CD14-positive monocyte (primary cell): ENCODE data around the gene EXOSC10. TPM values are rescaled to one million over a fixed set of nuclear protein-coding genes. Genes with fewer than 3 reads are reported as not detected.

Experiments
- DNase-seq, 3 donors: peaks; one replicate each; pipeline ENCODE4 v3.0.0-alpha.2; 2011 to 2022
- H2AFZ ChIP-seq: 2 replicates; pipeline ENCODE4 v1.6.0; 2012; ENCODE audit warnings: mild to moderate bottlenecking, low read depth, low read length, inconsistent platforms; ENCODE audit not compliant: insufficient read depth, poor library complexity, severe bottlenecking
- H3K27ac ChIP-seq, 2 donors: 1 replicate in 1 of 2; 2 replicates in 1 of 2; pipeline ENCODE4 v1.5.1; 2012 to 2013; ENCODE audit warnings: low read length in 2 of 2, control low read depth in 1 of 2, inconsistent platforms in 1 of 2, low read depth in 1 of 2, mild to moderate bottlenecking in 1 of 2
- H3K27me3 ChIP-seq, 2 donors: one replicate each; pipeline versions ENCODE4 v1.6.0 to v1.6.1; 2011 to 2013; ENCODE audit warnings: low read length in 2 of 2; ENCODE audit not compliant: control insufficient read depth in 2 of 2, insufficient read depth in 2 of 2
- H3K36me3 ChIP-seq, 2 donors: replicated peaks in 1 of 2; 1 replicate in 1 of 2; 2 replicates in 1 of 2; pipeline versions ENCODE4 v1.5.1 to v1.6.1; 2012 to 2013; ENCODE audit warnings: low read length in 2 of 2, control low read depth in 1 of 2, inconsistent platforms in 1 of 2, mild to moderate bottlenecking in 1 of 2; ENCODE audit not compliant: insufficient read depth in 2 of 2, control insufficient read depth in 1 of 2
- H3K4me1 ChIP-seq, 2 donors: 1 replicate in 1 of 2; 2 replicates in 1 of 2; pipeline versions ENCODE4 v1.5.1 to v1.6.1; 2012 to 2013; ENCODE audit warnings: low read length in 2 of 2, control low read depth in 1 of 2, inconsistent platforms in 1 of 2, mild to moderate bottlenecking in 1 of 2, moderate library complexity in 1 of 2; ENCODE audit not compliant: insufficient read depth in 2 of 2, control insufficient read depth in 1 of 2
- H3K4me2 ChIP-seq: replicated peaks from 2 replicates; pipeline ENCODE3; 2012; ENCODE audit warnings: low read length, moderate library complexity, mild to moderate bottlenecking; ENCODE audit not compliant: poor library complexity, severe bottlenecking; ENCODE audit errors: extremely low read depth
- H3K4me3 ChIP-seq, 3 experiments: fragments of 200-600 bp in 1 of 3; sonication (generic) in 1 of 3; replicated peaks in 1 of 3; 1 replicate in 2 of 3; 2 replicates in 1 of 3; pipeline ENCODE4 v1.5.1; 2011 to 2013; ENCODE audit warnings: low read length in 3 of 3, mild to moderate bottlenecking in 3 of 3, control low read depth in 2 of 3, low read depth in 2 of 3, inconsistent platforms in 1 of 3, moderate library complexity in 1 of 3
- H3K79me2 ChIP-seq: 2 replicates; pipeline ENCODE4 v1.6.0; 2012; ENCODE audit warnings: mild to moderate bottlenecking, control low read depth, inconsistent platforms, low read length, moderate library complexity; ENCODE audit not compliant: insufficient read depth
- H3K9ac ChIP-seq: 2 replicates; pipeline ENCODE4 v1.6.0; 2017; ENCODE audit warnings: low read length, mild to moderate bottlenecking; ENCODE audit not compliant: insufficient read depth, poor library complexity, severe bottlenecking
- H3K9me3 ChIP-seq, 2 donors: replicated peaks in 1 of 2; 1 replicate in 1 of 2; 2 replicates in 1 of 2; pipeline versions ENCODE4 v1.5.1 to v1.6.1; 2012 to 2013; ENCODE audit warnings: low read length in 2 of 2, control low read depth in 1 of 2; ENCODE audit not compliant: control insufficient read depth in 1 of 2, insufficient read depth in 1 of 2
- H4K20me1 ChIP-seq: 2 replicates; pipeline ENCODE4 v1.6.0; 2012; ENCODE audit warnings: mild to moderate bottlenecking, low read length, control low read depth, moderate library complexity; ENCODE audit not compliant: insufficient read depth
- H3K27ac Mint-ChIP-seq, 7 donors: one replicate each; pipeline ENCODE4 v1.8.0; 2020; ENCODE audit warnings: mild to moderate bottlenecking in 7 of 7, mixed read lengths in 7 of 7, moderate library complexity in 6 of 7, inconsistent platforms in 2 of 7
- H3K27me3 Mint-ChIP-seq, 3 donors: one replicate each; pipeline ENCODE4 v1.8.0; 2021 to 2022; ENCODE audit warnings: low read depth in 3 of 3, mild to moderate bottlenecking in 3 of 3, mixed read lengths in 3 of 3, moderate library complexity in 3 of 3, inconsistent platforms in 1 of 3
- H3K36me3 Mint-ChIP-seq, 2 donors: one replicate each; pipeline ENCODE4 v1.8.0; 2020; ENCODE audit warnings: mixed read lengths in 2 of 2, inconsistent platforms in 1 of 2, mild to moderate bottlenecking in 1 of 2
- H3K4me1 Mint-ChIP-seq: one replicate; pipeline ENCODE4 v1.8.0; 2020; ENCODE audit warnings: mild to moderate bottlenecking, mixed read lengths
- H3K4me3 Mint-ChIP-seq, 2 donors: one replicate each; pipeline ENCODE4 v1.8.0; 2020; ENCODE audit warnings: mild to moderate bottlenecking in 2 of 2, mixed read lengths in 2 of 2, moderate library complexity in 1 of 2
- H3K9me3 Mint-ChIP-seq, 7 donors: one replicate each; pipeline ENCODE4 v1.8.0; 2020 to 2022; ENCODE audit warnings: mixed read lengths in 7 of 7, mild to moderate bottlenecking in 6 of 7, moderate library complexity in 6 of 7, inconsistent platforms in 2 of 7
- WGBS: methylation state at CpG from one replicate; pipeline ENCODE4 v1.1.5; 2013; ENCODE audit warnings: missing lambda C conversion rate; ENCODE audit not compliant: insufficient coverage; 5-methylcytosine and 5-hydroxymethylcytosine counted together
- intact Hi-C, 2 donors: fragments of 100-400 bp; cut with micrococcal nuclease; formaldehyde crosslinking; loops; one replicate each; pipeline versions ENCODE4 v1.15.0 to v1.15.1; 2023
- polyA plus RNA-seq, 3 donors: library from polyadenylated mRNA; depleted of rRNA in 1 of 3; unstranded in 2 of 3; stranded (reverse) in 1 of 3; fragments of 300-500 nt in 2 of 3; fragments of >200 nt in 1 of 3; fragmentation: Illumina TruSeq in 2 of 3; gene quantifications; 1 replicate in 2 of 3; 2 replicates in 1 of 3; pipeline ENCODE4 v1.2.3, GENCODE V29; 2012 to 2021
- TF ChIP-seq, protein P1 (sequence below): fragments of 200-600 bp; IDR thresholded peaks from one replicate; pipeline ENCODE4 v1.8.0; 2022; ENCODE audit warnings: antibody characterized with exemption, mild to moderate bottlenecking

The EXOSC10 gene
- polyA plus RNA-seq, 3 donors: 24.0 to 66.3 (median 27.4) TPM

DNA sequence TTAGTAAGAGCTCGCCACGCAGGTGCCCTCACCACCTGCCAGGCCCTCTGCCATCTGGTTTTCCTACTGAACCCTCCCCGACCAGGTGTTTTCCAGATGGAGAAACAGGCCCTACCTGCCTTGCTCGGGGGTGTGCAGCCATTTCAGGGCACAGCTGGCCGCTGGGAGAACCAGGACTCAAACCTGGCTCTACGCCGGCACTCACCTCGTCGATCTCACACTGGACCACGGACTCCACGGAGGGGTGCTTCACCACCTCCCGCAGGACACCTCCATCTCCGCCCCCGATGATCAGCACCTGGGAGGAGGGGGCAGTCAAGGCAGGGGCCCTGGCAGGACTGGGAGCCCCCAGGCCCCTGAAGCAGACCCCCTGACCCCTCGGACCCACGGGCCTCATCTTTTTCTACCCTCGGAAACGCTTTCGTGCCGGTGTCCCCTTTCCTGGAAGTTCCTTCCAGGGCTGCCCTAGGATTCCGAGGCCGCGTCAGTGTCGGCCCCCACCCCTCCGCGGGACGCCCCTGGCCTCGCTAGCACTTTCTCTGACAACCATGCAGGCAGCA is 41.0 kb downstream of the EXOSC10 start:
- peak overlapping the region; percentile 97 for H3K4me2 ChIP-seq
- no peaks in the 10 kb centered on the region for H4K20me1 ChIP-seq
- peaks cover 21% of the 10 kb centered on the region for H3K4me1 Mint-ChIP-seq
- H3K9ac ChIP-seq: peak overlapping the region; percentile 77
- WGBS: 73% methylated on average over 28 of the region's 28 CpGs
- peaks cover 12 to 38% of the 10 kb centered on the region in 2 donors for H3K36me3 ChIP-seq
- TF ChIP-seq, protein P1, sequence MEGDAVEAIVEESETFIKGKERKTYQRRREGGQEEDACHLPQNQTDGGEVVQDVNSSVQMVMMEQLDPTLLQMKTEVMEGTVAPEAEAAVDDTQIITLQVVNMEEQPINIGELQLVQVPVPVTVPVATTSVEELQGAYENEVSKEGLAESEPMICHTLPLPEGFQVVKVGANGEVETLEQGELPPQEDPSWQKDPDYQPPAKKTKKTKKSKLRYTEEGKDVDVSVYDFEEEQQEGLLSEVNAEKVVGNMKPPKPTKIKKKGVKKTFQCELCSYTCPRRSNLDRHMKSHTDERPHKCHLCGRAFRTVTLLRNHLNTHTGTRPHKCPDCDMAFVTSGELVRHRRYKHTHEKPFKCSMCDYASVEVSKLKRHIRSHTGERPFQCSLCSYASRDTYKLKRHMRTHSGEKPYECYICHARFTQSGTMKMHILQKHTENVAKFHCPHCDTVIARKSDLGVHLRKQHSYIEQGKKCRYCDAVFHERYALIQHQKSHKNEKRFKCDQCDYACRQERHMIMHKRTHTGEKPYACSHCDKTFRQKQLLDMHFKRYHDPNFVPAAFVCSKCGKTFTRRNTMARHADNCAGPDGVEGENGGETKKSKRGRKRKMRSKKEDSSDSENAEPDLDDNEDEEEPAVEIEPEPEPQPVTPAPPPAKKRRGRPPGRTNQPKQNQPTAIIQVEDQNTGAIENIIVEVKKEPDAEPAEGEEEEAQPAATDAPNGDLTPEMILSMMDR: no peak
- peak overlapping the region; percentile 86 for H2AFZ ChIP-seq
- H3K9me3 Mint-ChIP-seq: peaks cover 0 to 3% (median 0%) of the 10 kb centered on the region in 7 donors
- H3K9me3 ChIP-seq: no peaks in the 10 kb centered on the region
- H3K27me3 ChIP-seq: no peaks in the 10 kb centered on the region
- no peak for DNase-seq
- peaks cover 16 to 23% of the 10 kb centered on the region in 2 donors for H3K4me1 ChIP-seq
- no peak overlapping the region for H3K27ac ChIP-seq
- H3K4me3 ChIP-seq: peak overlapping the region in 2 of 3 experiments; percentile 55 to 86
- peak overlapping the region; percentile 93 to 97 for H3K4me3 Mint-ChIP-seq
- H3K27ac Mint-ChIP-seq: peak overlapping the region in 3 of 7 donors; percentile 45 to 89 (median 54)
- no peaks in the 10 kb centered on the region for H3K27me3 Mint-ChIP-seq
- intact Hi-C loops: loop anchor here in 1 of 2 donors (2.0 kb wide), 1 partner anchor 44 kb away; no protein-coding TSS in a partner anchor
- H3K36me3 Mint-ChIP-seq: peaks cover 22 to 48% of the 10 kb centered on the region in 2 donors
- H3K79me2 ChIP-seq: peaks cover 12% of the 10 kb centered on the region

DNA sequence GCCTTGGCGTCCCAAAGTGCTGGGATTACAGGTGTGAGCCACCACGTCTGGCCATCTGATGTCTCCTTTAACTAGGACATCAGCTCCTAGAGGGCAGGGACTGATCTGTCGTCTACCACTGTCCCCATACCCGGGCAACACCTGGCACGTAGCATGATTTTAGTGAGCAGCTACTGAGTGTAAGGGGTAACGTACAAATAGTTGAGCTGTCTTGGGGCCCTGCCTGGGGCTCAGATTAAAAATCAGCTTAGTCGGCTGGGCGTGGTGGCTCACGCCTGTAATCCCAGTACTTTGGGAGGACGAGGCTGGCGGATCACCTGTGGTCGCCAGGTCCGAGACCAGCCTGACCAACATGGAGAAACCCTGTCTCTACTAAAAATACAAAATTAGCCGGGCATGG is 41.6 kb downstream of the EXOSC10 start:
- Histone ChIP-seq H4K20me1 (no peaks in the 10 kb centered on the region), H2AFZ (no peak overlapping the region), H3K9me3 (no peaks in the 10 kb centered on the region), H3K27ac (no peak overlapping the region), H3K9ac (no peak overlapping the region), H3K4me3 (no peak overlapping the region), H3K4me2 (no peak overlapping the region), H3K27me3 (no peaks in the 10 kb centered on the region), H3K79me2 (peaks cover 12% of the 10 kb centered on the region), H3K4me1 (peaks cover 16 to 24% of the 10 kb centered on the region in 2 donors), H3K36me3 (peaks cover 12 to 32% of the 10 kb centered on the region in 2 donors)
- WGBS: 98% methylated on average over 14 of the region's 14 CpGs
- Mint-ChIP-seq H3K27me3 (peaks cover 0 to 2% (median 2%) of the 10 kb centered on the region in 3 donors), H3K4me3 (peak overlapping the region in 1 of 2 donors; percentile 47), H3K4me1 (peaks cover 22% of the 10 kb centered on the region), H3K9me3 (peaks cover 0 to 3% (median 0%) of the 10 kb centered on the region in 7 donors), H3K36me3 (peaks cover 20 to 43% of the 10 kb centered on the region in 2 donors), H3K27ac (peak overlapping the region in 1 of 7 donors; percentile 26)
- intact Hi-C loops: loop anchor here in 1 of 2 donors (2.0 kb wide), 1 partner anchor 43 kb away; no protein-coding TSS in a partner anchor
- no peak for DNase-seq
- TF ChIP-seq, protein P1: no peak
